OCI-LY3 (cell line): Measurements from ENCODE around the gene CLHC1.

Source experiments
- EZH2phosphoT487 ChIP-seq: fragments of 200-600 bp; shearing (Covaris generic); IDR thresholded peaks from 2 replicates; pipeline ENCODE4 v1.6.1; 2018; ENCODE audit warnings: antibody characterized with exemption, mixed run types, low read depth
- TF ChIP-seq, protein P1 (sequence below): fragments of 200-600, 300-600 bp; sonication (generic); IDR thresholded peaks from 2 replicates; pipeline ENCODE4 v1.5.1; 2014; ENCODE audit warnings: antibody characterized with exemption, low read length, low read depth

DNA sequence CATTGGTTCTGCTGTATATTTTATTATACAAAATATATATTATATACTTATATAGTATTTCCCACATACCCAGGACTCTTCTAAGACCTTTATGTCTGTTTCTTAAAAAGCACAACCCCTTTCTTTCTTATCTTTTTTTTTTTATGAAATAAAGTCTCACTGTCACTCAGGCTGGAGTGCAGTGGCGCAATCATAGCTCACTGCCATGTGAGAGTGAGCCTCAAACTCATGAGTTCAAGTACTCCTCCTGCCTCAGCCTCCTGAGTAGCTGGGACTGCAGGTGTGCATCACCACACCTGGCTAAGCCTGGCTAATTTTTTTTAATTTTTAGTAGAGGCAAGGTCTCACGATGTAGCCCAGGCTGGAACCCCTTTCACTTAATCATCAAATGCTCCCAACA is 72.3 kb downstream of the CLHC1 start:
- TF ChIP-seq, protein P1, sequence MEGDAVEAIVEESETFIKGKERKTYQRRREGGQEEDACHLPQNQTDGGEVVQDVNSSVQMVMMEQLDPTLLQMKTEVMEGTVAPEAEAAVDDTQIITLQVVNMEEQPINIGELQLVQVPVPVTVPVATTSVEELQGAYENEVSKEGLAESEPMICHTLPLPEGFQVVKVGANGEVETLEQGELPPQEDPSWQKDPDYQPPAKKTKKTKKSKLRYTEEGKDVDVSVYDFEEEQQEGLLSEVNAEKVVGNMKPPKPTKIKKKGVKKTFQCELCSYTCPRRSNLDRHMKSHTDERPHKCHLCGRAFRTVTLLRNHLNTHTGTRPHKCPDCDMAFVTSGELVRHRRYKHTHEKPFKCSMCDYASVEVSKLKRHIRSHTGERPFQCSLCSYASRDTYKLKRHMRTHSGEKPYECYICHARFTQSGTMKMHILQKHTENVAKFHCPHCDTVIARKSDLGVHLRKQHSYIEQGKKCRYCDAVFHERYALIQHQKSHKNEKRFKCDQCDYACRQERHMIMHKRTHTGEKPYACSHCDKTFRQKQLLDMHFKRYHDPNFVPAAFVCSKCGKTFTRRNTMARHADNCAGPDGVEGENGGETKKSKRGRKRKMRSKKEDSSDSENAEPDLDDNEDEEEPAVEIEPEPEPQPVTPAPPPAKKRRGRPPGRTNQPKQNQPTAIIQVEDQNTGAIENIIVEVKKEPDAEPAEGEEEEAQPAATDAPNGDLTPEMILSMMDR: no peak
- no peak for TF ChIP-seq EZH2phosphoT487
